GM12865 (cell line): ENCODE results near the gene ASTN2.
"Not testable (repeated sequence)": the region's sequence is repeated elsewhere in the genome, so short reads cannot be mapped to it uniquely, and the experiment has no call there.

Experiments
- DNase-seq: peaks from one replicate; pipeline ENCODE4 v3.0.0; 2010; ENCODE audit warnings: low read depth
- H3K4me3 ChIP-seq: 2 replicates; pipeline ENCODE4 v1.5.1; 2011; ENCODE audit warnings: mild to moderate bottlenecking, low read depth, low read length, control low read depth
- CTCF ChIP-seq: IDR thresholded peaks from 2 replicates; pipeline ENCODE4 v1.5.1; 2011; ENCODE audit warnings: low read length, control low read depth, low read depth, inconsistent platforms; ENCODE audit not compliant: insufficient read depth; ENCODE audit errors: missing control alignments

The ASTN2 gene

GRCh38 chr9:116697362-116697761, 717.5 kb downstream of the ASTN2 start:
- no peak overlapping the region for H3K4me3 ChIP-seq
- TF ChIP-seq CTCF = no peak
- no peak for DNase-seq

- H3K4me3 ChIP-seq = no peak overlapping the region
Measured at GRCh38 chr9:116695438-116695837, 719.4 kb downstream of the ASTN2 start.

GRCh38 chr9:116694785-116695291, 720.0 kb downstream of the ASTN2 start:
- TF ChIP-seq CTCF = no peak
- no peak for DNase-seq
- H3K4me3 ChIP-seq = no peak overlapping the region

More at GRCh38 chr9:116695438-116695837, 719.4 kb downstream of the ASTN2 start:
- no peak for TF ChIP-seq CTCF
- no peak for DNase-seq

GRCh38 chr9:116693233-116693731, 721.6 kb downstream of the ASTN2 start:
- H3K4me3 ChIP-seq = no peak overlapping the region
- no peak for TF ChIP-seq CTCF
- DNase-seq = no peak

- no peak overlapping the region for H3K4me3 ChIP-seq
- no peak for TF ChIP-seq CTCF
- no peak for DNase-seq
Measured at GRCh38 chr9:116692616-116693015, 722.2 kb downstream of the ASTN2 start.

GRCh38 chr9:116691607-116692006, 723.2 kb downstream of the ASTN2 start:
- DNase-seq = no peak
- no peak for TF ChIP-seq CTCF
- no peak overlapping the region for H3K4me3 ChIP-seq

GRCh38 chr9:116690805-116691204, 724.1 kb downstream of the ASTN2 start:
- not testable (repeated sequence) for DNase-seq, H3K4me3 ChIP-seq
